ENCODE results near the gene MYEF2. TPM values are rescaled to one million over a fixed set of nuclear protein-coding genes. Genes with fewer than 3 reads are reported as not detected.

Gene MYEF2
- polyA plus RNA-seq, 1 experiment: 5.5 TPM

GRCh38 chr15:48176112-48176511, 2.0 kb downstream of the MYEF2 start:
- POLR2A ChIA-PET: no interaction called here
- TF ChIP-seq CTCF (IDR thresholded peaks at IDR 0.05; ENCODE audit: insufficient read depth, low read depth, low read length): no peak
- Histone ChIP-seq H3K4me3 (ENCODE audit: low read depth, low read length) (no peak overlapping the region), H3K36me3 (ENCODE audit: control insufficient read depth, insufficient read depth, low read length) (no peaks in the 10 kb centered on the region), H3K27me3 (ENCODE audit: control insufficient read depth, insufficient read depth, low read length) (no peaks in the 10 kb centered on the region)
- CTCF ChIA-PET: no interaction called here
- DNase-seq (ENCODE audit: low read depth): no peak

GRCh38 chr15:48175126-48175525, 3.0 kb downstream of the MYEF2 start:
- ChIA-PET POLR2A (no interaction called here), CTCF (no interaction called here)
- no peaks in the 10 kb centered on the region for H3K36me3 ChIP-seq (ENCODE audit: control insufficient read depth, insufficient read depth, low read length)
- no peak for TF ChIP-seq CTCF (IDR thresholded peaks at IDR 0.05; ENCODE audit: insufficient read depth, low read depth, low read length)
- no peaks in the 10 kb centered on the region for H3K27me3 ChIP-seq (ENCODE audit: control insufficient read depth, insufficient read depth, low read length)
- no peak for DNase-seq (ENCODE audit: low read depth)
- H3K4me3 ChIP-seq (ENCODE audit: low read depth, low read length): no peak overlapping the region

- TF ChIP-seq CTCF (IDR thresholded peaks at IDR 0.05; ENCODE audit: insufficient read depth, low read depth, low read length): no peak
- Histone ChIP-seq H3K36me3 (ENCODE audit: control insufficient read depth, insufficient read depth, low read length) (no peaks in the 10 kb centered on the region), H3K4me3 (ENCODE audit: low read depth, low read length) (no peak overlapping the region), H3K27me3 (ENCODE audit: control insufficient read depth, insufficient read depth, low read length) (no peaks in the 10 kb centered on the region)
- ChIA-PET CTCF (no interaction called here), POLR2A (no interaction called here)
- no peak for DNase-seq (ENCODE audit: low read depth)
Observed at GRCh38 chr15:48170981-48171380, 7.1 kb downstream of the MYEF2 start.

GRCh38 chr15:48168616-48169015, 9.5 kb downstream of the MYEF2 start:
- H3K4me3 ChIP-seq (ENCODE audit: low read depth, low read length): no peak overlapping the region
- POLR2A ChIA-PET: no interaction called here
- no peak for DNase-seq (ENCODE audit: low read depth)
- CTCF ChIA-PET: interaction anchor here (0.8 kb wide), 1 partner anchor 9 kb away, joined by 3 read pairs; no protein-coding TSS in a partner anchor
- H3K27me3 ChIP-seq (ENCODE audit: control insufficient read depth, insufficient read depth, low read length): no peaks in the 10 kb centered on the region
- no peaks in the 10 kb centered on the region for H3K36me3 ChIP-seq (ENCODE audit: control insufficient read depth, insufficient read depth, low read length)
- TF ChIP-seq CTCF (IDR thresholded peaks at IDR 0.05; ENCODE audit: insufficient read depth, low read depth, low read length): no peak

GRCh38 chr15:48153526-48153925, 24.6 kb downstream of the MYEF2 start:
- TF ChIP-seq CTCF (IDR thresholded peaks at IDR 0.05; ENCODE audit: insufficient read depth, low read depth, low read length): no peak
- POLR2A ChIA-PET: no interaction called here
- no peak overlapping the region for H3K4me3 ChIP-seq (ENCODE audit: low read depth, low read length)
- no peak for DNase-seq (ENCODE audit: low read depth)
- CTCF ChIA-PET: interaction anchor here (1.2 kb wide), 1 partner anchor 13 kb away, joined by 3 read pairs; no protein-coding TSS in a partner anchor
- H3K27me3 ChIP-seq (ENCODE audit: control insufficient read depth, insufficient read depth, low read length): no peaks in the 10 kb centered on the region
- no peaks in the 10 kb centered on the region; the same call in 1 of the 2 replicates for H3K36me3 ChIP-seq (ENCODE audit: control insufficient read depth, insufficient read depth, low read length)
